HUES6 (cell line): Measurements from ENCODE around the gene DPM1.

ENCODE experiments used
- H3K27ac ChIP-seq: 2 replicates; pipeline ENCODE4 v1.7.0; 2013; ENCODE audit warnings: low read depth, mild to moderate bottlenecking, low read length, inconsistent platforms
- H3K27me3 ChIP-seq: 2 replicates; pipeline ENCODE4 v1.6.1; 2013; ENCODE audit warnings: low read length; ENCODE audit not compliant: control insufficient read depth, insufficient read depth
- H3K36me3 ChIP-seq: 2 replicates; pipeline ENCODE4 v1.6.1; 2013; ENCODE audit warnings: low read length; ENCODE audit not compliant: control insufficient read depth, insufficient read depth
- H3K4me1 ChIP-seq: 2 replicates; pipeline ENCODE4 v1.6.1; 2013; ENCODE audit warnings: low read length; ENCODE audit not compliant: control insufficient read depth, insufficient read depth
- H3K4me3 ChIP-seq: 2 replicates; pipeline ENCODE4 v1.5.1; 2013; ENCODE audit warnings: low read depth, low read length
- H3K9ac ChIP-seq: one replicate; pipeline ENCODE4 v1.6.1; 2013; ENCODE audit warnings: mild to moderate bottlenecking, low read length
- H3K9me3 ChIP-seq: 2 replicates; pipeline ENCODE4 v1.6.1; 2013; ENCODE audit warnings: low read depth, low read length; ENCODE audit not compliant: control insufficient read depth, insufficient read depth

The DPM1 gene

DNA sequence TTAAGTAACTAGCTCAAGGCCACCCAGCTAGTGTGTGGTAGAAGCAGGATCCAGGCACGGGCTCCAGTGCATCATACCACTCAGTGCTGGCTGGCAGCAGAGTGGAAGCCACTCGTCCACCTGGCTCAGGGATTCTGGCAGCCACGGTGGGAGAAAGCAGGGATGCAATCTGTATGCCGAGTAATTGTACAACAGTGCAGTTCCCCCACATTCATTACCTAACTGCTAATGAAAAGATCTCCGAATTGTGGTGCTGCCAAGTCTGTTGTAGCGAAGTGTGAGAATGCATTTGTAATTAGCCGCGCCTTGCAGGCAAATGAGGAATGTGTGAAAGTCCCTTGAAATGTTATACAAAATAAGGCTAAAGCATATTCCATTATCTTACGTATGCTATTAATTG is 35.5 kb upstream of the DPM1 start:
- Histone ChIP-seq H3K9me3 (no peaks in the 10 kb centered on the region), H3K36me3 (no peaks in the 10 kb centered on the region), H3K9ac (no peak overlapping the region), H3K4me1 (peaks cover 18% of the 10 kb centered on the region), H3K4me3 (no peak overlapping the region), H3K27ac (no peak overlapping the region), H3K27me3 (no peaks in the 10 kb centered on the region)

- H3K4me3 ChIP-seq = peak overlapping the region; percentile 15; the same call in 1 of the 2 replicates
- peak overlapping the region; percentile 63 for H3K27ac ChIP-seq
- no peaks in the 10 kb centered on the region for H3K27me3 ChIP-seq
- H3K36me3 ChIP-seq = no peaks in the 10 kb centered on the region
- H3K9ac ChIP-seq = peak overlapping the region; percentile 49
- H3K4me1 ChIP-seq = peaks cover 21% of the 10 kb centered on the region
- H3K9me3 ChIP-seq = no peaks in the 10 kb centered on the region
Observed at GRCh38 chr20:50992733-50993457, 34.6 kb upstream of the DPM1 start.

- H3K27ac ChIP-seq = peak overlapping the region; percentile 63
- no peaks in the 10 kb centered on the region for H3K36me3 ChIP-seq
- H3K9me3 ChIP-seq = no peaks in the 10 kb centered on the region
- H3K27me3 ChIP-seq = no peaks in the 10 kb centered on the region
- peaks cover 22% of the 10 kb centered on the region for H3K4me1 ChIP-seq
- peak overlapping the region; percentile 49 for H3K9ac ChIP-seq
- peak overlapping the region; percentile 15; the same call in 1 of the 2 replicates for H3K4me3 ChIP-seq
Observed at GRCh38 chr20:50992336-50992732, 34.0 kb upstream of the DPM1 start.

DNA sequence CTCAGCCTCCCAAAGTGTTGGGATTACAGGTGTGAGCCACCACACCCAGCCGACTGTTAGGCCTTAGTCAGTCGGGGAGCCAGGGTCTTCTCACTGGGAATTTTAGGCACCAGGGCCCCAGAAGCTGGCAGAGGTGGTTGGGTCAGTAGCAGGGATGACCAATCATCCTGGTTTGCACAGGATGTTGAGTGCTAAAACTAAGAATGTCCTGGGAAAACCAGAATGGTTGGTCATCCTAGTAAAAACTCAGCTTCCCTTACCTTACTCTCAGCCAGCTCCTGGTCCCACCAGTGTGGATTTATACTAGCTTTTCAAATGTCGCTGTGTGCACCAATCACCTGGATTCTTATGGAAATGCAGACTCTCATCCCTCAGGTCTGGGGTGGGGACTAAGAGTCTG is 32.7 kb upstream of the DPM1 start:
- Histone ChIP-seq H3K36me3 (no peaks in the 10 kb centered on the region), H3K4me3 (no peak overlapping the region), H3K27me3 (no peaks in the 10 kb centered on the region), H3K9ac (no peak overlapping the region), H3K9me3 (no peaks in the 10 kb centered on the region), H3K4me1 (peaks cover 18% of the 10 kb centered on the region), H3K27ac (no peak overlapping the region)

- H3K4me1 ChIP-seq = peaks cover 16% of the 10 kb centered on the region
- H3K4me3 ChIP-seq = no peak overlapping the region
- no peaks in the 10 kb centered on the region for H3K27me3 ChIP-seq
- H3K27ac ChIP-seq = no peak overlapping the region
- H3K9ac ChIP-seq = no peak overlapping the region
- 0 out of 2 replicates have a peak, but pooled peaks cover 2% of the 10 kb centered on the region for H3K9me3 ChIP-seq
- no peaks in the 10 kb centered on the region for H3K36me3 ChIP-seq
Observed at GRCh38 chr20:50987493-50988210, 29.3 kb upstream of the DPM1 start.

- H3K4me3 ChIP-seq = no peak overlapping the region
- H3K27ac ChIP-seq = no peak overlapping the region
- peaks cover 4% of the 10 kb centered on the region; the same call in 1 of the 2 replicates for H3K4me1 ChIP-seq
- H3K9ac ChIP-seq = no peak overlapping the region
- H3K27me3 ChIP-seq = no peaks in the 10 kb centered on the region
- H3K9me3 ChIP-seq = 0 out of 2 replicates have a peak, but pooled peaks cover 2% of the 10 kb centered on the region
- H3K36me3 ChIP-seq = no peaks in the 10 kb centered on the region
Observed at GRCh38 chr20:50983321-50983720, 25.0 kb upstream of the DPM1 start.

DNA sequence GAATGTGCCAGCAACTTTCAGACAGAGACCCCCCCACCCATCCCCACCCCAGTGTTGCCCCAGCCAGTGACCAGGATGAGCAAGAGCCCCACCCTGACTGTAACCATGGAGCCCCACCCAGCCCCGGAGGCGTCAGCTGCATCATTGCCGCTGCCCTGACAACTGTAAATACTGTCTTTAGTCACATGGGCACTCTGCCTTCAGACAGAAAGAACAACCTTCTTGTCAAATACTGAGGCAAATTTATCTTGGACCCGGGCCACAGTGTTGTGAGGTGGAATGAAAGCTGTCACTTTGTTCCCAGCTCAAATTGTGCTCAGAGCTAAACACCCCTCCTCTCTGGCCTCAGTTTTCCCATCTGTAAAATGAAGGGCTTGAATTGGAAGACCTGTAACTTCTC is 24.0 kb upstream of the DPM1 start:
- no peak overlapping the region for H3K27ac ChIP-seq
- H3K4me3 ChIP-seq = no peak overlapping the region
- no peak overlapping the region for H3K9ac ChIP-seq
- H3K36me3 ChIP-seq = no peaks in the 10 kb centered on the region
- H3K27me3 ChIP-seq = no peaks in the 10 kb centered on the region
- no peaks in the 10 kb centered on the region; the same call in 1 of the 2 replicates for H3K4me1 ChIP-seq
- 0 out of 2 replicates have a peak, but pooled peaks cover 2% of the 10 kb centered on the region for H3K9me3 ChIP-seq

GRCh38 chr20:50981714-50982048 is 23.3 kb upstream of the DPM1 start:
- Histone ChIP-seq H3K9me3 (0 out of 2 replicates have a peak, but pooled peaks cover 2% of the 10 kb centered on the region), H3K4me3 (no peak overlapping the region), H3K9ac (no peak overlapping the region), H3K4me1 (no peaks in the 10 kb centered on the region; the same call in 1 of the 2 replicates), H3K36me3 (no peaks in the 10 kb centered on the region), H3K27me3 (no peaks in the 10 kb centered on the region), H3K27ac (no peak overlapping the region)

DNA sequence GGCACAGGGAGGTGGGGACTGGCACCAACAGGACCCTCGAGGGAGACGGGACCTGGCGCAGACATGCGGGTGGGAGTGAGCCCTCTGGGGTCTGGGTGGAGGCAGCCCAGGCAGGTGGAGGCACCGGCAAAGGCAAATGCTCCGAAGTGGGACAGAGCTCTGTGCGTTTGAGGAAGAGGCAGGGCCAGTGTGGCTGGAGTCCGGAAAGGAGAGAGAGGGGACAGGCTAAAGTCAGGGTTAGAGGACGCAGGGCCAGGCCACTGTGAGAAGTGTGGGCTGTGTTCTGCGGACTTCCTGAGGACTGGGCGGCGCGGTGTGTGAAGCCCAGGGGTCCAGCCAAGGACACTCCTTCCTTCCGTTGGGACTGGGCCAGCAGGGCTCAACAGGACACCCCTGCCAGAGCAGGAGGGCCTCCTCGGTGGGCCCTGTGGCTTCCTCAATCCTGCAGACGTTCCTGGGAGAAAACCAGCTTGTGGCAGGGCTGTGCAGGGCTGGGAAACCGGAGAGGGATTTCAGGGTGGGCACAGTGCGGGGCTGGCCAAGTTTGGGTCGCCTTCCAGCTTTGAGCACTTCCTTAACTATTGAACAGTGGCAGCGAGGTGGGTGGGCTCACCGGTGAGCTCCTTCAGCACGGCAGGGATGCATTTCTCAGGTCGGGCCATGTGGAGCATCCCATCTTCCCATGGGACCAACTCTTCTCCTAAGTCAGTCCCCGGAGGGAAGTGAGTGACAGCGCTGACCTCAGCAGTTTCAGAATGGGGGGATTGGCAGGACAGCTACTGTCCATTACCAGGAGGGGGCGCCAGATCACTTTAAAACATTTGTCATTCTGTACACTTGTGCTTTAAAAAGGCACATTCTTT is 22.8 kb upstream of the DPM1 start:
- H3K27ac ChIP-seq = no peak overlapping the region
- no peaks in the 10 kb centered on the region for H3K27me3 ChIP-seq
- no peaks in the 10 kb centered on the region for H3K36me3 ChIP-seq
- H3K4me3 ChIP-seq = no peak overlapping the region
- H3K4me1 ChIP-seq = no peaks in the 10 kb centered on the region; the same call in 1 of the 2 replicates
- no peak overlapping the region for H3K9ac ChIP-seq
- 0 out of 2 replicates have a peak, but pooled peaks cover 2% of the 10 kb centered on the region for H3K9me3 ChIP-seq

DNA sequence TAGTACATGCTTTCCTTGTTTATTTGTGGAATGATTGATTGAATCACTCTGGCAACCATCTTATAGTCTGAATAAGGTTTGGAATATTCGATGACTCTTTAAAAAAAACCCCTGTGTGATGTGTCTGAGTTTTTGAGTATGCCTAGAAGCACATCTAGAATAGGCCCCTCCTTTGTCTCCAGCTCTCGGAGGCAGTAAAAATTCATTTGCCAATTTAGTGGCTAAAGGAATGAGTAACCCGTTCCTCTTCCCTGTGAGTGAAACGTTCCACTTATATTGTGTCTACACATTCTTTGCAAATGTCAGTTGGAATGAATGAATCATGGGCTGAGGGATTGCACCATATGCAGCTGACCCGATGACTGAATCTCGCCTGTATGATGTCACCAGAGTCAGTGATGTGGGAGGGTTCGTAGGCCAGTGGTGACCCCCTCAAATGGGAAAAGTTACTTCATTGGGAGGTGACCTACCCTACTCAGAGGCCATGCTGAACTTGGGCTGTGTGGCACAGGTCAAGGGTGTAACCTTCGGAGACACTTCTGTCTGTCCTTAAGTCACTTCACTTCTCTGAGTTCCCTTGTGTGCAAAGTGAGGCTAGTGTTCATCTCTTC is 21.8 kb upstream of the DPM1 start:
- H3K4me1 ChIP-seq = no peaks in the 10 kb centered on the region; the same call in 1 of the 2 replicates
- H3K27ac ChIP-seq = no peak overlapping the region
- no peaks in the 10 kb centered on the region for H3K27me3 ChIP-seq
- H3K9ac ChIP-seq = no peak overlapping the region
- H3K9me3 ChIP-seq = 0 out of 2 replicates have a peak, but pooled peaks cover 2% of the 10 kb centered on the region
- H3K36me3 ChIP-seq = no peaks in the 10 kb centered on the region
- H3K4me3 ChIP-seq = no peak overlapping the region
